HEK293T (cell line): Measurements from ENCODE around the gene PIK3AP1.

Experiments
- CTCF ChIA-PET: fragments of 350-600 bp; formaldehyde crosslinking; extraction: SDS; loops from one replicate; lab custom pipeline; 2021; ENCODE audit warnings: antibody characterized with exemption, inconsistent platforms; lab: Yijun Ruan, JAX
- POLR2A ChIA-PET: fragments of 350-600 bp; formaldehyde crosslinking; extraction: SDS; loops from one replicate; lab custom pipeline; 2020; ENCODE audit warnings: antibody characterized with exemption, inconsistent platforms; lab: Yijun Ruan, JAX
- DNase-seq: peaks from one replicate; pipeline ENCODE4 v3.0.0; 2012; ENCODE audit warnings: mixed read lengths; ENCODE audit errors: extremely low spot score
- ARNT ChIP-seq: fragments of 450-650 bp; IDR thresholded peaks from 2 replicates; pipeline ENCODE4 v1.6.1; 2017; ENCODE audit warnings: mild to moderate bottlenecking
- BHLHE40 ChIP-seq: fragments of 450-650 bp; IDR thresholded peaks from 2 replicates; pipeline ENCODE4 v1.6.1; 2016; ENCODE audit warnings: mild to moderate bottlenecking, moderate library complexity, borderline replicate concordance
- CTBP1 ChIP-seq: fragments of 450-650 bp; IDR thresholded peaks from 2 replicates; pipeline ENCODE4 v1.6.1; 2016; ENCODE audit warnings: borderline replicate concordance
- ELF4 ChIP-seq: fragments of 450-650 bp; IDR thresholded peaks from 2 replicates; pipeline ENCODE4 v1.6.1; 2017; ENCODE audit warnings: antibody characterized with exemption
- FOXA1 ChIP-seq: fragments of 450-650 bp; IDR thresholded peaks from 2 replicates; pipeline ENCODE4 v1.6.1; 2016; ENCODE audit warnings: mild to moderate bottlenecking
- FOXK2 ChIP-seq: fragments of 450-650 bp; IDR thresholded peaks from 2 replicates; pipeline ENCODE4 v1.6.1; 2016; ENCODE audit warnings: mild to moderate bottlenecking
- FOXM1 ChIP-seq: fragments of 450-650 bp; IDR thresholded peaks from 2 replicates; pipeline ENCODE4 v1.6.1; 2017; ENCODE audit warnings: mild to moderate bottlenecking, borderline replicate concordance
- HDGF ChIP-seq: fragments of 450-650 bp; IDR thresholded peaks from 2 replicates; pipeline ENCODE4 v1.6.1; 2017; ENCODE audit warnings: antibody characterized with exemption, borderline replicate concordance
- L3MBTL2 ChIP-seq: fragments of 450-650 bp; conservative IDR thresholded peaks from 2 replicates; pipeline ENCODE4 v1.6.1; 2016; ENCODE audit warnings: mild to moderate bottlenecking
- LEF1 ChIP-seq: fragments of 450-650 bp; IDR thresholded peaks from 2 replicates; pipeline ENCODE4 v1.6.1; 2017; ENCODE audit warnings: mild to moderate bottlenecking, borderline replicate concordance
- NFRKB ChIP-seq: fragments of 450-650 bp; IDR thresholded peaks from 2 replicates; pipeline ENCODE4 v1.6.1; 2016; ENCODE audit warnings: mild to moderate bottlenecking, moderate library complexity
- PKNOX1 ChIP-seq: fragments of 450-650 bp; IDR thresholded peaks from 2 replicates; pipeline ENCODE4 v1.6.1; 2016
- SP1 ChIP-seq: fragments of 450-650 bp; IDR thresholded peaks from 2 replicates; pipeline ENCODE4 v1.6.1; 2017
- SUZ12 ChIP-seq: fragments of 450-650 bp; IDR thresholded peaks from 2 replicates; pipeline ENCODE4 v1.6.1; 2016; ENCODE audit warnings: mild to moderate bottlenecking
- TARDBP ChIP-seq: fragments of 450-650 bp; IDR thresholded peaks from 2 replicates; pipeline ENCODE4 v1.6.1; 2016
- ZNF384 ChIP-seq: fragments of 450-650 bp; IDR thresholded peaks from 2 replicates; pipeline ENCODE4 v1.6.1; 2016

The PIK3AP1 gene

GRCh38 chr10:96622013-96622787 is 98.1 kb downstream of the PIK3AP1 start:
- POLR2A ChIA-PET, result no interaction called here
- TF ChIP-seq LEF1 (no peak), CTBP1 (no peak), FOXA1 (no peak)
- CTCF ChIA-PET, result interaction anchor here (1.1 kb wide), 1 partner anchor 24 kb away, joined by 3 read pairs; no protein-coding TSS in a partner anchor
- no peak for DNase-seq

- POLR2A ChIA-PET, result no interaction called here
- CTCF ChIA-PET, result interaction anchor here (1.2 kb wide), 1 partner anchor 393 kb away, joined by 3 read pairs; no protein-coding TSS in a partner anchor
- no peak for TF ChIP-seq PKNOX1
- no peak for TF ChIP-seq ZNF384
- no peak for TF ChIP-seq NFRKB
- no peak for TF ChIP-seq CTBP1
- no peak for TF ChIP-seq BHLHE40
- TF ChIP-seq ELF4, result no peak
- TF ChIP-seq L3MBTL2, result no peak
- no peak for TF ChIP-seq ARNT
- TF ChIP-seq SUZ12, result no peak
- TF ChIP-seq LEF1, result no peak
- TF ChIP-seq TARDBP, result no peak
- TF ChIP-seq HDGF, result no peak
- no peak for DNase-seq
Measured at GRCh38 chr10:96619796-96620773, 100.2 kb downstream of the PIK3AP1 start.

- TF ChIP-seq HDGF (no peak), ARNT (no peak), L3MBTL2 (no peak), NFRKB (no peak), ELF4 (no peak), SUZ12 (no peak), FOXM1 (no peak), FOXA1 (no peak), LEF1 (no peak), PKNOX1 (no peak)
- CTCF ChIA-PET, result interaction anchor here (0.9 to 1.2 kb wide), 2 partner anchors 24 to 394 kb away, joined by 3 read pairs; no protein-coding TSS in a partner anchor
- DNase-seq, result no peak
Measured at GRCh38 chr10:96619120-96619519, 101.2 kb downstream of the PIK3AP1 start.

GRCh38 chr10:96618653-96619052 is 101.7 kb downstream of the PIK3AP1 start:
- no peak for TF ChIP-seq L3MBTL2
- CTCF ChIA-PET, result interaction anchor here (0.6 to 1.2 kb wide), 3 partner anchors 25 to 578 kb away, joined by 3 read pairs; no protein-coding TSS in a partner anchor

More at GRCh38 chr10:96619120-96619519, 101.2 kb downstream of the PIK3AP1 start:
- POLR2A ChIA-PET, result no interaction called here

GRCh38 chr10:96616961-96617360 is 103.4 kb downstream of the PIK3AP1 start:
- DNase-seq, result no peak
- ChIA-PET CTCF (no interaction called here), POLR2A (no interaction called here)
- no peak for TF ChIP-seq SUZ12
- TF ChIP-seq FOXM1, result no peak
- TF ChIP-seq FOXK2, result no peak
- TF ChIP-seq TARDBP, result no peak
- no peak for TF ChIP-seq L3MBTL2

More at GRCh38 chr10:96618653-96619052, 101.7 kb downstream of the PIK3AP1 start:
- DNase-seq, result no peak
- POLR2A ChIA-PET, result no interaction called here

GRCh38 chr10:96614515-96614914 is 105.8 kb downstream of the PIK3AP1 start:
- DNase-seq, result no peak
- TF ChIP-seq FOXK2, result no peak
- no peak for TF ChIP-seq FOXA1
- TF ChIP-seq L3MBTL2, result no peak
- no peak for TF ChIP-seq ZNF384
- no peak for TF ChIP-seq LEF1
- no peak for TF ChIP-seq ELF4
- no peak for TF ChIP-seq NFRKB
- no peak for TF ChIP-seq ARNT
- no peak for TF ChIP-seq FOXM1
- TF ChIP-seq SUZ12, result no peak
- no peak for TF ChIP-seq CTBP1
- TF ChIP-seq TARDBP, result no peak
- no peak for TF ChIP-seq PKNOX1
- TF ChIP-seq BHLHE40, result no peak
- TF ChIP-seq SP1, result no peak
- no peak for TF ChIP-seq HDGF
- POLR2A ChIA-PET, result no interaction called here
- CTCF ChIA-PET, result no interaction called here
